Aorta (tissue), 5 donors: ENCODE data around the gene CEP170. TPM values are rescaled to one million over a fixed set of nuclear protein-coding genes. Genes with fewer than 3 reads are reported as not detected.

Source experiments
- ATAC-seq: fragments of 200-7000 bp; cut with Tn5 transposase; one replicate; pipeline ENCODE4 v1.9.1; 2022; ENCODE audit warnings: moderate library complexity; ENCODE audit not compliant: low FRiP score
- DNase-seq, 2 donors: peaks; one replicate each; pipeline ENCODE4 v3.0.0-alpha.2; 2020
- H3K27ac ChIP-seq, 2 donors: one replicate each; pipeline ENCODE4 v1.5.1; 2013; ENCODE audit warnings: low read length in 2 of 2, mild to moderate bottlenecking in 2 of 2, moderate library complexity in 2 of 2, control low read depth in 1 of 2, inconsistent platforms in 1 of 2, low read depth in 1 of 2
- H3K27me3 ChIP-seq, 2 donors: one replicate each; pipeline ENCODE4 v1.6.1; 2013; ENCODE audit warnings: control low read depth in 1 of 2, low read length in 1 of 2, mild to moderate bottlenecking in 1 of 2, moderate library complexity in 1 of 2; ENCODE audit not compliant: insufficient read depth in 2 of 2, control insufficient read depth in 1 of 2
- H3K36me3 ChIP-seq, 2 donors: one replicate each; pipeline ENCODE4 v1.6.1; 2013; ENCODE audit warnings: control low read depth in 1 of 2, low read length in 1 of 2, mild to moderate bottlenecking in 1 of 2; ENCODE audit not compliant: insufficient read depth in 2 of 2, control insufficient read depth in 1 of 2
- H3K4me1 ChIP-seq, 2 donors: one replicate each; pipeline ENCODE4 v1.6.1; 2013; ENCODE audit warnings: low read length in 2 of 2, control low read depth in 1 of 2, mild to moderate bottlenecking in 1 of 2, moderate library complexity in 1 of 2; ENCODE audit not compliant: insufficient read depth in 2 of 2, control insufficient read depth in 1 of 2
- H3K4me3 ChIP-seq, 2 donors: one replicate each; pipeline ENCODE4 v1.5.1; 2013; ENCODE audit warnings: low read length in 2 of 2, control low read depth in 1 of 2, mild to moderate bottlenecking in 1 of 2
- H3K9me3 ChIP-seq: one replicate; pipeline ENCODE4 v1.6.1; 2013; ENCODE audit warnings: mild to moderate bottlenecking, low read length; ENCODE audit not compliant: control insufficient read depth
- WGBS, 2 donors: extraction: QIAGEN DNeasy Blood & Tissue Kit; methylation state at CpG; one replicate each; pipeline ENCODE4 v1.1.7; 2013; 5-methylcytosine and 5-hydroxymethylcytosine counted together
- intact Hi-C, 2 donors: fragments of 100-400 bp; cut with DNase I; formaldehyde crosslinking; loops; one replicate each; pipeline versions ENCODE4 v1.14.2 to v1.15.0; 2022
- polyA plus RNA-seq, 2 donors: library from polyadenylated mRNA; stranded (reverse); fragments of 200-250 nt; gene quantifications; one replicate each; pipeline ENCODE4 v1.2.3, GENCODE V29; 2013
- total RNA-seq, 2 donors: library from RNA; stranded (reverse); fragmentation: NEBNext Ultra II Directional; extraction: Animal tissue kit (Norgen Biotek cat#: 25700); gene quantifications; one replicate each; pipeline ENCODE4 v1.2.1, GENCODE V29; 2021
- donor health status: healthy with polysubstance abuse.
- donor health status: Bipolar disorder and iron deficiency.
- donor health status: DM: no; HTN: no; CAD: no.
- donor health status: DM: no; HTN: no; CAD: no.
- donor health status: DM: yes; HTN: yes; CAD: no.

CEP170 gene
- total and polyA plus RNA-seq, 4 donors: 12.9 to 120 (median 38.6) TPM

DNA sequence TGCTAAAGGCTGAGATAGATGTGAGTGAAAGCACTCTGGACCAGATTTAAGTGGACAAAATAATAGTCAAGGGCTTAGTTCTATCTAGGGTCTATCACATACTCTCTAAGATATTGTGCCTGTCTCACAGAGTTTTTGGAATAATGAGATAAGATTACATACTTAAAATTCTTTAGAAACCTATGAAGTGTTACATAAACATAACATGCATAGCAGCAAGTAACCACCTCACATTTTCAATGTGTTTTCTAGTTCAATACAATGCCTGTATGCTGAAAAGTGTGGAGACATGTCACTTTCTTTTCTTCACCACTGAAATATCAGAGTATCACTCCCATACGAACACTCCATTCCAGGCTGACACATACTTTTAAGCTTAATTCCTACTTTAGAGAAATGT, 16.9 kb upstream of the CEP170 start:
- Histone ChIP-seq H3K36me3 (peaks cover 0 to 1% of the 10 kb centered on the region in 2 donors), H3K4me3 (no peak overlapping the region), H3K4me1 (peaks cover 2 to 14% of the 10 kb centered on the region in 2 donors), H3K9me3 (no peaks in the 10 kb centered on the region), H3K27me3 (no peaks in the 10 kb centered on the region), H3K27ac (no peak overlapping the region)
- WGBS, 2 donors: 45 to 76% methylated on average over 1 of the region's 1 CpG
- DNase-seq (no peak), ATAC-seq (no peak)
- intact Hi-C loops: no loop called here

DNA sequence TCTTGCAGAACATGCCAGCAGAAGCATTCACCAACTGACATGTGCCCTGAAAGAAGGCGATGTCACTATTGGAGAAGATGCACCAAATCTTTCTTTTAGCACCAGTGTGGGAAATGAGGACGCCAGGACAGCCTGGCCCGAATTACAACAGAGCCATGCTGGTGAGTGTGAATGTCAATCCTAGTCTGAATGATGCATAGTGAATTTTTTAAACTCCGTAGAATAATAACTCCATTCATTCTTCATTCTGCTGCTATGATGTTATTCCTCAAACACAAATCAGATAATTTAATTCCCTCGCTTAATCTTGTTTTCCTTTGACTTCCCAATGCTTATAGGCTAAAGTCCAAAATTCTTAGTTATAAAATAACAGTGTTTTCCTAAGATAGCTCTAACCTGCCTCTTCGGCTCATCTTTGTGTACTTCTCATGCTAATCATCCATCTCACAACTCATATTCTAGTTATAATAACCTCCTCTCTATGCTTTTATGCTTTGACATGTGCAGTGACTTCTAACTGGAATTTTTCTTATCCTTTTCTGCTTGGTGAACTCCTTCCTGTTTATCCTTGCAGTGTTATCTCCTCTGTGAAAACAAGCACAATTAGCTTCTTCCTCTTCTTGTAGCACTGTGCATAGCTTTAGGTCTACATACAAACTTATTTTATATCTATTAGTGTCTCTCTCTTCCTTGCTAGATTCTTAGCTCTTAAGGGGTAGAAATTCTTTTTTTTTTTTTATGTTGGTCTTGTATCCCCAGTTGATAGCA, 15.2 kb upstream of the CEP170 start:
- peaks cover 0 to 1% of the 10 kb centered on the region in 2 donors for H3K36me3 ChIP-seq
- ATAC-seq (no peak), DNase-seq (no peak)
- intact Hi-C loops: no loop called here
- WGBS, 2 donors: 36 to 62% methylated on average over 6 of the region's 6 CpGs
- no peaks in the 10 kb centered on the region for H3K9me3 ChIP-seq
- H3K4me1 ChIP-seq: peaks cover 2 to 14% of the 10 kb centered on the region in 2 donors
- no peak overlapping the region for H3K4me3 ChIP-seq
- no peak overlapping the region for H3K27ac ChIP-seq
- H3K27me3 ChIP-seq: no peaks in the 10 kb centered on the region

DNA sequence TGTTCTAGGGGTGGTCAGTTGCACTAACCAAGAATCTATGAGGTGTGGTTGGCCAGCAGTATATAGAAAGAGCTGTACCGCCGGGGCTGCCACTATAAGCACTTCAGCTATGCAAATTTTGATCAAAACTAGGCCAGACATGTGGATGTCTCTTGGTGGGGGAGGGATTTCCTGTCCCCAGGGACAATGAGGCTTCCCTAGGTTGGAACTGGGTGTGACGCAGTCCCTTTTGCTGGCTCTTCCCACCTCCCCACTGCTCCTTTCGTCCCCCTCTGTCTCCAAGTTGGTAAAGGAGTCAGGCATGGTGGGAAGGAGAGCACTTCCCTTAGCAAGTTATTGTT, 14.3 kb upstream of the CEP170 start:
- Histone ChIP-seq H3K9me3 (no peaks in the 10 kb centered on the region), H3K4me1 (peaks cover 2 to 14% of the 10 kb centered on the region in 2 donors), H3K4me3 (no peak overlapping the region), H3K27me3 (no peaks in the 10 kb centered on the region), H3K27ac (no peak overlapping the region), H3K36me3 (peaks cover 0 to 1% of the 10 kb centered on the region in 2 donors)
- intact Hi-C loops: no loop called here
- ATAC-seq (no peak), DNase-seq (no peak)
- 65 to 81% methylated on average over 4 of the region's 4 CpGs for WGBS, 2 donors

DNA sequence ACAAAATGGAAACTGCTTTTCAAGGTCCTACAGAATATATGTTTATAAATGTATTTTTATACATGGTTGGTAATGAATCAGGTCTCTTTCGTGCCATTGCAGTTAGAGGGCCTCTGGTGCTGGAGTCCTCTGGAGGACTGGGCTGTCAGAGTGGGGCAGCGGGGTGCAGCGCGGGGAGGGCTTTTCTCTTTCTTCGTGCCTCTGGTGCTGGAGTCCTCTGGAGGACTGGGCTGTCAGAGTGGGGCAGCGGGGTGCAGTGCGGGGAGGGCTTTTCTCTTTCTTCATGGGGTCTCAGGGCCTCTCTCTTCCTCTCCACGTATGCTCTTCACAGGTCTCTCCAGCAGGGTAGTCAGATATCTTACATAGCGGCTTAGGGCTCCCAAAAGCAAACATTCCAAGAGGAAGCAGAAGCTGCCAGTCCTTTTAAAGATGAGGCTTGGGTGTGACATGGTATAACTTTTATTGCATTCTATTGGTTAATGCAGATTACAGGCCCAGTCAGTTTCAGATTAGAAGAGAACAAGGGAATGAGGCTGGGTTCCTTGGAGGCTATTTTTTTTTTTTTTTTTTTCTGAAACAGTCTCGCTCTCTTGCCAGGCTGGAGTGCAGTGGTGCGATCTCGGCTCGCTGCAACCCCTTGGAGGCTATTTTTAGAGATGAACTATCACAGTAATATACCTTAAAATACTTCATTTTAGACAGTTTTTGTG, 13.8 kb upstream of the CEP170 start:
- no peaks in the 10 kb centered on the region for H3K9me3 ChIP-seq
- no peak for DNase-seq
- ATAC-seq: no peak
- intact Hi-C loops: no loop called here
- H3K27me3 ChIP-seq: no peaks in the 10 kb centered on the region
- WGBS, 2 donors: 21 to 27% methylated on average over 13 of the region's 13 CpGs
- no peak overlapping the region for H3K4me3 ChIP-seq
- peaks cover 2 to 14% of the 10 kb centered on the region in 2 donors for H3K4me1 ChIP-seq
- peaks cover 0 to 1% of the 10 kb centered on the region in 2 donors for H3K36me3 ChIP-seq
- H3K27ac ChIP-seq: no peak overlapping the region

DNA sequence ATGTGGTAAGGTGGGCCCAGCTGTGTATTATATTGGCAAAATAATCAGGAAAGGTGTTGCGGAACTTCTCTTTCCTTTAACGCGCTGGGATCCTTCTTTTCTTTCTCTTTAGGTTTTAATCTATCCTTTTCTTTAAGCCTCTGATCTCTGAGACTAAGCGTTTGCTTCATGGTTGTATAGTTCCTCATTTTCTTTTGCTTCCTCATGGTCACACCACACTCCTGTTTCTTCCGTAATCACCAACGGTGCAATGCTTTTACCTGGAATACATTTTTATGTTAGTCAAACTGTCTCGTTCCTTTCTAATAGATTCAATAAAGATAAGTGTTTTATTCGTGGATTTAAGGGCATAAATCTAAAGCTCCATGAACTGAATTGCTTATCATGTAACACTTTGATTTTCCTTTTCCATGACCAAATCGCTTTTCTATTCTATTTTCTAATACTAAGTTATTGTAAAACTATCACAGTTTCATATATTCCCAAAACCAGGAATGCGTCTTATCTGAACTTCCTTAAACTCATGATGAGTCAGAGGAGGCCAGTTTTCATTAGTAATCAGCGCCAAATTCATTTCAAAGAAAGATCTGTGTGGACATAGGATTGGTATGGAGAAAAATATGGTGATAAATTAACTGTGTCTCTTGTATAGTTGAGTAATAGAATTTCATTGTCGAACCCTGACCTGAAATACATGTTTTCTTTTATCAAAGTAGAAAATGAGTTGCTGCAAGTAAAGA, 13.0 kb upstream of the CEP170 start:
- intact Hi-C loops: no loop called here
- 36 to 41% methylated on average over 12 of the region's 12 CpGs for WGBS, 2 donors
- no peaks in the 10 kb centered on the region for H3K27me3 ChIP-seq
- ATAC-seq: no peak
- peaks cover 2 to 11% of the 10 kb centered on the region in 2 donors for H3K4me1 ChIP-seq
- DNase-seq: no peak
- H3K9me3 ChIP-seq: no peaks in the 10 kb centered on the region
- no peak overlapping the region for H3K4me3 ChIP-seq
- H3K27ac ChIP-seq: no peak overlapping the region
- peaks cover 0 to 1% of the 10 kb centered on the region in 2 donors for H3K36me3 ChIP-seq

DNA sequence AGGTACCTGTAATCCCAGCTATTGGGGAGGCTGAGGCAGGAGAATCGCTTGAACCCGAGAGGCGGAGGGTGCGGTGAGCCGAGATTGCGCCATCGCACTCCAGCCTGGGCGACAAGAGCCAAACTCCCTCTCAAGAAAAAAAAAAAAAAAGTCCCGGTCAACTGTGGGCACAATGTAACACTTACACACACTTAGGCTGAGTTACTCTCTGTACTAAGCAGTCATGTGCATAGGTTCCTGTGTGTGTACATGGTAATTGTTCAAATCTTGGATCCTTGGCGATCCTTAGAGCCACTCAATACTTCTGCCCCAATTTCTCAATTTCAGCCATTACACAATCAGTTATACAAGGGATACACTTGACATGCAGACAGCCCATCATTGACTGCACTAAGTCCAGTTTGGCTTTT, 12.4 kb upstream of the CEP170 start:
- intact Hi-C loops: no loop called here
- Histone ChIP-seq H3K27ac (no peak overlapping the region), H3K4me3 (no peak overlapping the region), H3K27me3 (no peaks in the 10 kb centered on the region), H3K36me3 (peaks cover 0 to 1% of the 10 kb centered on the region in 2 donors), H3K4me1 (peaks cover 2 to 10% of the 10 kb centered on the region in 2 donors), H3K9me3 (no peaks in the 10 kb centered on the region)
- ATAC-seq (no peak), DNase-seq (no peak)
- WGBS, 2 donors: 90 to 93% methylated on average over 10 of the region's 10 CpGs

DNA sequence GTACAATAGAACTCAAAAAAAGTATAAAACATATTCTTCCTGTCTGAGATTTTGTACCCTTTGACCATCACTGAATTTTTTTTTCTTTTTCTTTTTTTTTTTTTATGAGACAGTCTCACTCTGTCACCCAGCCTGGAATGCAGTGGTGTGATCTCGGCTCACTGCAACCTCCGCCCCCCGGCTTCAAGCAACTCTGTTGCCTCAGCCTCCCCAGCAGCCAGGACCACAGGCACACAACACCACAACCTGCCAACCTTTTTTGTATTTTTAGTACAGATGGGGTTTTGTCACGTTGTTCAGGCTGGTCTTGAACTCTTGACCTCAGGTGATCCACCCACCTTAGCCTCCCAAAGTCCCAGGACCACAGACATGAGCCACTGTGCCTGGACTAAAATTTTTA, 11.2 kb upstream of the CEP170 start:
- ATAC-seq (no peak), DNase-seq (no peak)
- H3K27ac ChIP-seq: no peak overlapping the region
- peaks cover 2 to 10% of the 10 kb centered on the region in 2 donors for H3K4me1 ChIP-seq
- 80 to 81% methylated on average over 4 of the region's 4 CpGs for WGBS, 2 donors
- H3K27me3 ChIP-seq: no peaks in the 10 kb centered on the region
- intact Hi-C loops: no loop called here
- no peaks in the 10 kb centered on the region for H3K36me3 ChIP-seq
- H3K4me3 ChIP-seq: no peak overlapping the region
- H3K9me3 ChIP-seq: no peaks in the 10 kb centered on the region

DNA sequence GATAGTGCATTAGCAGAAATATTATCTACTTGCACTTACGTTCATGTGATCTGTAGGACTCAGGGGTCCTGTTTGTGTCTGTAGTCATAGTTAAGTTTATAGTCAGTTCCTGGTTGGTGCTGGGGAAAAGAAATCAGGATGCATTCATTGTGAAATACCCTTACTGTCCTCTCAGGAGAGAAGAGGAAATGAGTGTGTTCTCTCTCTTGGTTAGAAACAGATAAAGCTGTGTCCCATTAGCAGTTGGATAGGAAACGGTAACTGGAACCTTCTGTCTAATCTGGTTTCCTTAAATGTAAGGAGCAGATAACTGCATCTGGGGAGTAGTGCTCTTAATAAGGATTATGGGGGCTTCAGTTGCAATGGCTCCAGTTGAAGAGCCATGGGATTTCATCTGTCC, 9.6 kb upstream of the CEP170 start:
- no peaks in the 10 kb centered on the region for H3K9me3 ChIP-seq
- H3K4me3 ChIP-seq: no peak overlapping the region
- intact Hi-C loops: no loop called here
- 78 to 82% methylated on average over 2 of the region's 2 CpGs for WGBS, 2 donors
- H3K4me1 ChIP-seq: peaks cover 2 to 9% of the 10 kb centered on the region in 2 donors
- ATAC-seq (peak; percentile 51), DNase-seq (no peak)
- no peaks in the 10 kb centered on the region for H3K27me3 ChIP-seq
- no peak overlapping the region for H3K27ac ChIP-seq
- H3K36me3 ChIP-seq: no peaks in the 10 kb centered on the region
